Right renal cortex interstitium (tissue), 3 donors: ENCODE results near the gene ZDHHC13. TPM values are rescaled to one million over a fixed set of nuclear protein-coding genes. Genes with fewer than 3 reads are reported as not detected.

ENCODE experiments used
- DNase-seq, 3 donors: peaks; one replicate each; pipeline ENCODE4 v3.0.0-alpha.2; 2013; ENCODE audit warnings: low read depth in 3 of 3, low spot score in 2 of 3
- polyA plus RNA-seq, 3 donors: library from polyadenylated mRNA; unstranded; fragments of 120-200 nt; gene quantifications; one replicate each; pipeline ENCODE4 v1.2.1, GENCODE V29; 2013; ENCODE audit not compliant: insufficient read length in 3 of 3

The ZDHHC13 gene, protein sequence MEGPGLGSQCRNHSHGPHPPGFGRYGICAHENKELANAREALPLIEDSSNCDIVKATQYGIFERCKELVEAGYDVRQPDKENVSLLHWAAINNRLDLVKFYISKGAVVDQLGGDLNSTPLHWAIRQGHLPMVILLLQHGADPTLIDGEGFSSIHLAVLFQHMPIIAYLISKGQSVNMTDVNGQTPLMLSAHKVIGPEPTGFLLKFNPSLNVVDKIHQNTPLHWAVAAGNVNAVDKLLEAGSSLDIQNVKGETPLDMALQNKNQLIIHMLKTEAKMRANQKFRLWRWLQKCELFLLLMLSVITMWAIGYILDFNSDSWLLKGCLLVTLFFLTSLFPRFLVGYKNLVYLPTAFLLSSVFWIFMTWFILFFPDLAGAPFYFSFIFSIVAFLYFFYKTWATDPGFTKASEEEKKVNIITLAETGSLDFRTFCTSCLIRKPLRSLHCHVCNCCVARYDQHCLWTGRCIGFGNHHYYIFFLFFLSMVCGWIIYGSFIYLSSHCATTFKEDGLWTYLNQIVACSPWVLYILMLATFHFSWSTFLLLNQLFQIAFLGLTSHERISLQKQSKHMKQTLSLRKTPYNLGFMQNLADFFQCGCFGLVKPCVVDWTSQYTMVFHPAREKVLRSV
- 10 to 100 TPM; 18.9 to 21.8 (median 19.2) TPM for polyA plus RNA-seq

DNA sequence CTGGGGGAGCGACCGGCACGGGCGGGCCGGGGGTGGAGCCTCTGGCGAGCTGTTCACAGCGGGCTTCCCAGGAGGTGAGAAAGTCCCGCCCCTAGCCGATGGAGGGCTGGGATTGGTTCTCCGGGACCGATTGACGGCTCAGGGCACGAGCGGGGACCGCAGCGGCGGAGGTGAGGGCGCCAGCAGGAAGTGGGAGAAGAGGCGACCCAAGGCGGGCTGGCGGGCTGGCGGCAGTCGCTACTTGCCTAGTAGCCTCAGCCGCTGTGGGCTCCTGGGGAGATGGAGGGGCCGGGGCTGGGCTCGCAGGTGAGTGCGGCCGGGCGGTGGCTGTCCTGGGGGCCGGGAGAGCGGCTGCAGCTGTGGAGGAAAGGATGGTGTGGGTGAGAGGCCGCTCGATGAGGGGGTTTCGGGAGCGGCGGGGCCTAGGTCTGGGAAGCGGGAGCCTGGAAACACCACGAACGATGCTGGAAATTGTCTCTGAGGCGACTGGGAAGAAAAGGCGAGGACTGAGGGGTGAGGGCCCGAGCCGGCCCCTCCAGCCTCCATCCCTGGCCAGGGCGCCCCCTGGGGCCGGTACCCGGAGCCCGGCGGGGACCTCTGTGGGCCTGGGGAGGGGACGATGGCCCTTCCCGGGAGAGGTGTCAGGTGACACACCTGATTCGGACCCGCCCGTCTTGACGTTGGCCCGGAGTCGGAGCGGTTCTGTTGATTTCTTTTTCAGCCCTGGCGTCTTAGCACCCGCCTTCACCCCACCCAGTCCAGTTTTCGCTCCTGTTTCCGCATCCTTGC is at the start of gene ZDHHC13:
Gene ZDHHC13, plus strand, starts transcription at position 198 of the 789 bp plus-strand sequence. Its CDS starts 82 bp downstream, at position 280.
- peak; percentile 62 to 73 (median 70) for DNase-seq

DNA sequence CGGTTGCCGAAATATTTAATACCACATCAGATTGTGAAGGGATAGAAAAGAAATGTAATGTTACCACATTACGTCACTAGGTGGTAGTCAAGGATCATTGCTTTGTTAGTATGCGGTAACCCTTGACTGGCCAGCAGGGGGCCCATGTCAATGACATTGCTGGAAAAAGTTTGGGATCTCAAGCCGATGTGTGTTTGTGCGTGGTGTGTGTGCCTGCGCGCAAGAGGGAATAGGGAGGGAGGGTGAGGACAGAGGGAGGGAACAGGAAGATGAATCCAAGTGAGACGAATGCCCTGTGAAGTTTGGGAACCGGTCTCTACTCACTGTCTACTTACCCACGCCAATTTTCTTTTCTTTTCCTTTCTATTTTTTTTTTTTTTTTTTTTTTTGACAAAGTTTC is 45.7 kb upstream of the ZDHHC13 start:
- DNase-seq, result peak; percentile 63 to 72 (median 69)

DNA sequence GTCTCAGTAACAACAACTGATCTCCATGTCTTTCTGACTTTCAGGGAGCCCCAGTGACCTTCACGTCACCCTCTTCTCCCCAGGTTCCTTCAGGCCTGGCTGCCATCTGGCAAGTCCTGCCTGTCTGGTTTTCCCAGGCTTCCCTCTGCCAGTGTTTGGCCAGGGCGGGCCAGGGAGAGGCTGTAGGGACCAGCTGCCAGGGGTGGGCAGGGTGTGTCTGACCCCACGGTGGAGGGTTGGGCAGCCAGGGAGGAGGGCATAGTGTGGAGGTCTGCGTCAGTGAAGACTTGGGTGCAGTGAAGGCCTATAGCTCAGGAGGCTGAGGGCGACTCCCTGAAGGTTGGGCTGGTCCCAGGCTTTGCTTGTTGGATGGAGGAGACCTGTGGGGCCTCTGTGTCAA is 44.5 kb upstream of the ZDHHC13 start:
- no peak for DNase-seq

GRCh38 chr11:19073454-19074415 is 43.2 kb upstream of the ZDHHC13 start:
- no peak for DNase-seq

GRCh38 chr11:19075636-19076035 is 41.3 kb upstream of the ZDHHC13 start:
- no peak for DNase-seq

DNA sequence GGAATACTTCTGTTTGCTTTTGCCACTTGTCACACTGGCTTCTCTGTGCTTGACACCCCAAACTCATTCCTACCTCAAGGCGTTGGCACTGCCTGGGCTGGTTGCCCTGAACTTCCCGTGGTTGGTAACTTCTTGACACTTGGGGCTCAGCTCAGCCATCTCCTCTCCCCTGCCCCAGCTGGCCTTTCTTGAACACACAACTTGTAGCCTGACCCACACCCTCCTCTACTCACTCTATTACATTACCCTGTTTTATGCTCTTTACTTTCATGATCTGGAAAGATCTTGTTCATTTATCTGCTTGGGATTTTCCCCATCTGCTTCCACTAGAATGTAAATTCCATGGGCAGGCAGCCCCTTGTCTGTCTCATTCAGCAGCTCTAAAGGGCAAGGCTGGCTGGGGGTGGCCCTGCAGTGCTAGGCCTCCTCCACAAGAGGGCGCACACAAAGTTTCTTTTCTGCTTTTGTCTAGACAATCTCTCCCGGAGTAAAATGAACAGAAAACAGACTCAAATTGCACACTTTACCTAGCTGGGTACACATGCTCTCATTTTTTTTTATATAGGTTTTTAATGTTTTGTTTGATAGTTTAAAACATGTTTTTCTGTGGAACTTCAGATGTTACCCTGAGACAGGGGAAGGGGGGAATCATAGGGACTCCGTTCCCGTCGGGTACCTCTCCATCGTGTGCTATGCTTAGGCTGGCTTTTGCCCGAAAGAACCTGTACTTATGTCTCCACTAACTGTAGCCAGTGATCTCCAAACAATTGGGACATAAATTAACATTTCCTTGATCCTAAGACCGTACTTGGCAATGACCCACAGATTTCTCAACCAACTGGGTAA is 40.0 kb upstream of the ZDHHC13 start:
- no peak for DNase-seq

DNA sequence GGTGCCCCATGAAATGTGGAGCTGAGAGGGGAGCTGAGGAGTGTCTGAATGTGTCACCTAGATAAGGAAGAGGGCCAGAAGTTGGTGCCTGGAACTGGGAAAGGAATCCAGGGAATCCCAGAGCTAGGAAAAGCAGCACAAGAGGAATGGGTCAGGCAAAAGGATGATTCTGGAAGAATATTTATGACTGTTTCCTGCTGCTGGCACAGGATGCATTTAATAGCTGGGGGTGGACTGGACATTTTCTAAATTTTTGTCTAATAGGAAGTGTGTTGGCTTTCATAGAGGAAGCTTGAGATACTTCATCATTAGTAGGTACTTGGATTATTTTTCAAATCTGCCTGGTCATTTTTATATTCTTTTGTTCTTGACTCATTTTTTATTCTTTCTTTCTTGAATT is 39.0 kb upstream of the ZDHHC13 start:
- DNase-seq, result no peak

- DNase-seq, result no peak
These were observed 37.1 kb upstream of the ZDHHC13 start for GRCh38 chr11:19079643-19080440.

DNA sequence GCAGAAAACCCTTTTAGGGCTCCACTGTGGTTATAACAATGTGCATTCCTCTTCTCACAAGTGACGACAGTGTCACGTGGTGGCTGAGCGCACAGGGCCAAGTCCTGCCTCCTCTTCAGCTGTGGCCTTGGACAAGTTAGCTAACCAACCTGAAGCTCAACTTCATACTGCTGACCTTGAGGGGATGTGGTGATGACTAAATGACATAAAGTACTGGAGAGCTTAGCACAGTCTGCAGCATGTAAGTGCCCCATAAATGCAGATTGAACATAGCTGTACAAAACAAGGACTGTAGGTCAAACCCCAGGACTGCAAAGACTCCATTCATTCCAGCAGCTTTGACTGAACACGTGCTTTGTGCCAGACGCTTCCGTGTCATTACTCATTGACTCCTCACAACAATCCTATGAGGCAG is 36.4 kb upstream of the ZDHHC13 start:
- DNase-seq, result no peak

GRCh38 chr11:19083166-19083565 is 33.8 kb upstream of the ZDHHC13 start:
- DNase-seq, result no peak

- DNase-seq, result no peak
These were observed 32.2 kb upstream of the ZDHHC13 start for GRCh38 chr11:19084661-19085315.

GRCh38 chr11:19087658-19088057 is 29.3 kb upstream of the ZDHHC13 start:
- no peak for DNase-seq

- DNase-seq, result no peak
These were observed 28.2 kb upstream of the ZDHHC13 start for GRCh38 chr11:19088791-19089190.

GRCh38 chr11:19089421-19089820 is 27.5 kb upstream of the ZDHHC13 start:
- no peak for DNase-seq

- no peak for DNase-seq
These were observed 25.6 kb upstream of the ZDHHC13 start for GRCh38 chr11:19091366-19091765.

DNA sequence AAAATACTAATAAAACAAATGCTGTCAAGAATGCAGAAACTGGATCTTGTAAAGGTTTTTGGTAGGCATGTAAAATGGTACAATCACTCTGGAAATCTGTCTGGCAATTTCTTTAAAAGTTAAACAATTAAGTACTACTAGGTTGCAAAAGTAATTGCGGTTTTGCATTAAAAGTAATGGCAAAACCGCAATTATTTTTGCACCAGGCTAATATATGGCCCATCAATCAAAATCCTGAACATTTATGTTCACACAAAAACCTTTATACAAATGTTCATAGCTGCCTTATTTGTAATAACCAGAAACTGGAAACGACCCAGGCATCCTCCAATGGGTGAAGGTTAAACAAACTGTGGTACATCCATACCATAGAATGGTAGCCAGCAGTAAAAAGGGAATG is 24.6 kb upstream of the ZDHHC13 start:
- no peak for DNase-seq

GRCh38 chr11:19092850-19093249 is 24.1 kb upstream of the ZDHHC13 start:
- DNase-seq, result no peak

GRCh38 chr11:19093976-19094375 is 23.0 kb upstream of the ZDHHC13 start:
- DNase-seq, result no peak
